PC-3 (cell line): ENCODE data around the gene RHOT2.

Source experiments
- EZH2phosphoT487 ChIP-seq: fragments of 300-600 bp; sonication (generic); IDR thresholded peaks from 2 replicates; pipeline ENCODE4 v1.6.1; 2018; ENCODE audit warnings: mild to moderate bottlenecking, antibody characterized with exemption, low read length, borderline replicate concordance
- TF ChIP-seq, protein P1 (sequence below): fragments of 300-600 bp; sonication (generic); conservative IDR thresholded peaks from 2 replicates; pipeline ENCODE4 v1.5.1; 2017; ENCODE audit warnings: antibody characterized with exemption, low read depth, mild to moderate bottlenecking, low read length

DNA sequence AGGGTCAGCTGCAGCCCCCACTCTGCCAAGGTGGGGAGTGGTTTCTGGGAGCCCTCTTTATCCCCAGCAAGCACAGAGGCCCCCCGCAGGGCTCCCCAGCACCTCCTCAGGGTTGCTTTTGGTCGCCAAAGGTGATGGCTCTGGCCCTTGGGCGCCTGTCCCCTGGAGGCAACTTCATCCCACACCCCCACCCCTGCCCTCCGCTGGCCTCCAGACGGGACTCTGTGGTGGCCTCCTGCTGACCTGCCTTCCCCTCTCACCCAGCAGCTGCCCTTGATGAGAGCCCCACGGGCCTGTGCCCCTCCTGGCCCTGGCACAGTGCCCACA lies 7.8 kb upstream of the RHOT2 start:
- TF ChIP-seq, protein P1, sequence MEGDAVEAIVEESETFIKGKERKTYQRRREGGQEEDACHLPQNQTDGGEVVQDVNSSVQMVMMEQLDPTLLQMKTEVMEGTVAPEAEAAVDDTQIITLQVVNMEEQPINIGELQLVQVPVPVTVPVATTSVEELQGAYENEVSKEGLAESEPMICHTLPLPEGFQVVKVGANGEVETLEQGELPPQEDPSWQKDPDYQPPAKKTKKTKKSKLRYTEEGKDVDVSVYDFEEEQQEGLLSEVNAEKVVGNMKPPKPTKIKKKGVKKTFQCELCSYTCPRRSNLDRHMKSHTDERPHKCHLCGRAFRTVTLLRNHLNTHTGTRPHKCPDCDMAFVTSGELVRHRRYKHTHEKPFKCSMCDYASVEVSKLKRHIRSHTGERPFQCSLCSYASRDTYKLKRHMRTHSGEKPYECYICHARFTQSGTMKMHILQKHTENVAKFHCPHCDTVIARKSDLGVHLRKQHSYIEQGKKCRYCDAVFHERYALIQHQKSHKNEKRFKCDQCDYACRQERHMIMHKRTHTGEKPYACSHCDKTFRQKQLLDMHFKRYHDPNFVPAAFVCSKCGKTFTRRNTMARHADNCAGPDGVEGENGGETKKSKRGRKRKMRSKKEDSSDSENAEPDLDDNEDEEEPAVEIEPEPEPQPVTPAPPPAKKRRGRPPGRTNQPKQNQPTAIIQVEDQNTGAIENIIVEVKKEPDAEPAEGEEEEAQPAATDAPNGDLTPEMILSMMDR = no peak
- TF ChIP-seq EZH2phosphoT487 = no peak
